ENCODE data around the gene MYO1D. TPM values are rescaled to one million over a fixed set of nuclear protein-coding genes. Genes with fewer than 3 reads are reported as not detected.

MYO1D gene
- total RNA-seq, 4 donors from 2014 or later, result 247 to 569 (median 444) TPM

DNA sequence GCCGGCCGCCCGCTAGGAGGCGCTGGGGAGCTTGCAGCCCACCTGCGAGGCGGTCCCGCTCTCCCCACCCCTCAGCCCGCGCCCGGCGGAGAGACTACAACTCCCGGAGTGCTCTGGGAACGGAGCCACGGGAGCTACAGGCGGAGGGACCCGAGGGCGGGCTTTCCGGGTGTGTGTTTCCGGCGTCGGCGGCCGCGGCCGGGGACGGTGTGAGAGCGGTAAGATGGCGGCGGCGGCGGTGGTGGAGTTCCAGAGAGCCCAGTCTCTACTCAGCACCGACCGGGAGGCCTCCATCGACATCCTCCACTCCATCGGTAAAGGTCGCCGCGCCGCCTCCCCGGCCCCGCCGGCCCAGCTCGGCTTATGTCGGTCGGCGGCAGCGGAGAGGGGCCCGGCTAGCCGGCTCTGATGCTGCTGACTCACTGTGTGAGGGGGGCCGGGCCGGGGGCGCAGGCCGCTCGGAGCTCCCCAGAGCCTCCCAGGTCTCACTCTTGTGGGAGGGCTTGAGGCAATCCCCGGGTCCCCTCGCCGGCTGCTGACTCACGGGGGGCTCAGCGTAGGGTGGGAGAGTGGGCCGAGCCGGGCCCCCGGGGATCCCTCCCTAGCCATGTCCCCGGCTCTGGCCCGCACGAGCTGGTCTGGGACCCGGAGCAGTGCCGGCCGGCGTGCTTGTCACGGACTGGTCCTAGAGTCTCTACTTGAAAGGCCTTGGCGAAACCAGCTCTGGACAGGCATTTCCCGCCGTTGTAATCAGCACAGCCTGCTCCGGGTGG, 432.4 kb downstream of the MYO1D start, which contains the start of gene PSMD11:
Gene PSMD11 (plus strand): TSS at position 210 of the 773 bp plus-strand sequence. CDS start 14 bp downstream, at position 224.
- TF ChIP-seq POLR2AphosphoS5 (IDR thresholded peaks at IDR 0.05) (peak; percentile 63 to 75 (median 75)), POLR2A (IDR thresholded peaks at IDR 0.05) (peak; percentile 56), EP300 (IDR thresholded peaks at IDR 0.05; ENCODE audit: low read depth) (no peak)
- TF ChIP-seq, protein P1, sequence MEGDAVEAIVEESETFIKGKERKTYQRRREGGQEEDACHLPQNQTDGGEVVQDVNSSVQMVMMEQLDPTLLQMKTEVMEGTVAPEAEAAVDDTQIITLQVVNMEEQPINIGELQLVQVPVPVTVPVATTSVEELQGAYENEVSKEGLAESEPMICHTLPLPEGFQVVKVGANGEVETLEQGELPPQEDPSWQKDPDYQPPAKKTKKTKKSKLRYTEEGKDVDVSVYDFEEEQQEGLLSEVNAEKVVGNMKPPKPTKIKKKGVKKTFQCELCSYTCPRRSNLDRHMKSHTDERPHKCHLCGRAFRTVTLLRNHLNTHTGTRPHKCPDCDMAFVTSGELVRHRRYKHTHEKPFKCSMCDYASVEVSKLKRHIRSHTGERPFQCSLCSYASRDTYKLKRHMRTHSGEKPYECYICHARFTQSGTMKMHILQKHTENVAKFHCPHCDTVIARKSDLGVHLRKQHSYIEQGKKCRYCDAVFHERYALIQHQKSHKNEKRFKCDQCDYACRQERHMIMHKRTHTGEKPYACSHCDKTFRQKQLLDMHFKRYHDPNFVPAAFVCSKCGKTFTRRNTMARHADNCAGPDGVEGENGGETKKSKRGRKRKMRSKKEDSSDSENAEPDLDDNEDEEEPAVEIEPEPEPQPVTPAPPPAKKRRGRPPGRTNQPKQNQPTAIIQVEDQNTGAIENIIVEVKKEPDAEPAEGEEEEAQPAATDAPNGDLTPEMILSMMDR (IDR thresholded peaks at IDR 0.05), result peak in 2 of 5 experiments; percentile 81 to 93
- in situ Hi-C loops (cut with MboI; ENCODE audit: low pct_ligation_motif_present in 1 of 4, low pct_unique_long_range_greater_than_20kb in 1 of 4, low sequenced_read_pairs in 3 of 4) (no loop called here), intact Hi-C loops (cut with DNase I; ENCODE audit: low total_unique reads) (no loop called here)
- peak within 1 kb of the TSS; percentile 76 to 89 (median 86) for H3K27ac ChIP-seq
- peaks cover 8 to 27% (median 18%) of the 10 kb centered on the region in 4 donors for H3K4me1 ChIP-seq
- H3K36me3 ChIP-seq, result peaks cover 0 to 13% (median 5%) of the 10 kb centered on the region in 4 donors
- DNase-seq, result peak; percentile 98
- H3K27me3 ChIP-seq, result no peaks in the 10 kb centered on the region
- WGBS, 2 donors (ENCODE audit: low coverage in 1 of 2), result 0% methylated on average over 68 of the region's 74 CpGs; no CpG with 5 or more reads in 1 of the 2 donors
- H3K4me3 ChIP-seq, result peak within 1 kb of the TSS; percentile 65 to 93 (median 84)
- no peaks in the 10 kb centered on the region for H3K9me3 ChIP-seq

DNA sequence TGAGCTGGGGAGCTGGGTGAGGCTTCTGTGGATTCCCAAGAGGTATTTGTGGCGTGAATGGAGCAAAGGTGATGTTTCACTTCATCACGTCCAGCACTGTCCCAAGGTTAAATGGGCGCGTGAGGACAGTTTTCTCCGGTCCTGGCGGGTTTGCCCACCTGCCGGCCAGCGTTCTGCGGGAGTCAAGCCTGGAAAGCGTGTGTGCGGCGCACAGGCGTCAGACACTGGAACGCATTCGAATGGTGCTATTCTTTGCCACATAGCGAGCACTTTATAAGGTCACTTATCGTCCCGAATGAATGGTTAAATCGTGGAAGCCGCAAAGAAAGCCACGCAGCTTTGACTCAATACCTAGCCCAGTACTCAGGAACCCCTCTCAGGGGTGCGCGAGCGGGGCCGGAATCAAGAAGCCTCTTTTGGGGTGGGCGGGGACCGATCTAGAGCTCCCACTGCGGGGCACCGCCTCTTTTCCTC, 433.1 kb downstream of the MYO1D start:
- H3K36me3 ChIP-seq, result peaks cover 0 to 9% (median 2%) of the 10 kb centered on the region in 4 donors
- peaks cover 8 to 27% (median 18%) of the 10 kb centered on the region in 4 donors for H3K4me1 ChIP-seq
- in situ Hi-C loops (cut with MboI; ENCODE audit: low pct_ligation_motif_present in 1 of 4, low pct_unique_long_range_greater_than_20kb in 1 of 4, low sequenced_read_pairs in 3 of 4) (no loop called here), intact Hi-C loops (cut with DNase I; ENCODE audit: low total_unique reads) (no loop called here)
- TF ChIP-seq, protein P1 (IDR thresholded peaks at IDR 0.05), result peak in 3 of 5 experiments; percentile 86 to 88 (median 88)
- no peak for TF ChIP-seq EP300 (IDR thresholded peaks at IDR 0.05; ENCODE audit: low read depth)
- H3K9me3 ChIP-seq, result no peaks in the 10 kb centered on the region
- peak overlapping the region in 3 of 4 donors; percentile 34 to 89 (median 89) for H3K27ac ChIP-seq
- peak overlapping the region; percentile 26 to 93 (median 78) for H3K4me3 ChIP-seq
- no peak for DNase-seq
- 13% methylated on average over 29 of the region's 29 CpGs; no CpG with 5 or more reads in 1 of the 2 donors for WGBS, 2 donors (ENCODE audit: low coverage in 1 of 2)
- no peaks in the 10 kb centered on the region for H3K27me3 ChIP-seq

Small RNAs within 50 kb of the gene (small RNA-seq; reads per million reads assigned to genes)
- gene RF00019, result 0 reads per million in 4 donors

Other genes with a start within 250 kb of the MYO1D start
- gene TMEM98, start 51.0 kb upstream of the MYO1D start, total RNA-seq, result 100 to 1,000 TPM in 3 of 4 donors, 10 to 100 TPM in 1; 70.7 to 219 (median 175) TPM
- gene SPACA3, start 114.7 kb upstream of the MYO1D start, total RNA-seq, result not detected